GM21423 (cell line): Measurements from ENCODE around the gene ZNF132.
A peak's percentile ranks its signal among the peaks of the same experiment; 100 is the strongest.
"Not testable (repeated sequence)": the region's sequence is repeated elsewhere in the genome, so short reads cannot be mapped to it uniquely, and the experiment has no call there.

Source experiments
- ATAC-seq: cut with Tn5 transposase; IDR thresholded peaks from one replicate; pipeline ENCODE4 v1.9.1; 2021; ENCODE audit warnings: mild to moderate bottlenecking, moderate library complexity; ENCODE audit not compliant: unreplicated experiment

The ZNF132 gene

DNA sequence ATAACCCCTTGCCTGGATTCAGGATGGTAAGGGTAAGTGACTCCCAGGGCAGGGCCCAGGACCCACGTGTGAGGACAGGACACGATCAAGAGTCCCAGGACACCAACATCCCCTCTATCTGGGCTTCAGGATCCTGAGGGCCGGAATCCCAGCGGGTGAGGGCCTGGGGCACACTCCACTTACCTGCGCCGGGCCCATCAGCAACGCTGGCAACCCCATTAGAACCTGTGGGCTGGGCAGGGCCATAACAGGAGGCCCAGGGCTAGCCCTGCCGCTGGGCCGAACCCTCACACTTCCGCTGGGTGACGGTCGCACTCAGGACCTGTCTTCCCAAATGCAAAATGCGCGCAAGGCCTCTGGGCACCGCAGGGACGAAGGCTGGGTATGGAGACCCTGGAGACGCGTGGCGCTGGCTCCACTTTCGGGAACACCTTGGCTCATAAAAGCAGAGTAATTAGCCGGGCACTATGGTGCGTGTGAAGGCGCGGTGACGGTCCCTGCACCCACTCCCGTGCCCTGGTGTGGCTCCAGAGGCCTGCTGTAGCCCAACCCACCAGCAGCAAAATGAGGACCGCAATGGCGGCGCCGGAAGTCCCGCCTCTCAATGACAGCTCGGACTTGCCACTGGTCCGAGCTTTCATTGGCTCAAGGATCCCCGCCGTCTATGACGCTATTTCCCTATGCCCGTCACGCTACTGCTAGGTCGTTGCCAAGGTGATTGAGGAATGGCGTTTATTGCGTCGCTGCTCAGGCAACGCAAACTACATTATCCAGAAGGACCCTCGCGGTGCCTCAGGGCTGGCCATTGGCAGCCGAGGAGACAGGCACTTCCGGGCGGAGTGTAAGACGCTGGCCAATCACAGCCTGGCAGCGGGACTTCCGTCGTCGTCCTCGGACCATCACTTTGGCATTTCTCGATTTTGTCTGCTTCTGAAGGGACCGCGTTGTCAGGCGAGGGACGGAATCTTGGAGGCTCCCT lies at the start of gene ZNF132:
Gene ZNF132 (minus strand): TSS at position 578 of the 979 bp plus-strand sequence. CDS start 332 bp downstream, at position 246.
- peak; percentile 96 for ATAC-seq

DNA sequence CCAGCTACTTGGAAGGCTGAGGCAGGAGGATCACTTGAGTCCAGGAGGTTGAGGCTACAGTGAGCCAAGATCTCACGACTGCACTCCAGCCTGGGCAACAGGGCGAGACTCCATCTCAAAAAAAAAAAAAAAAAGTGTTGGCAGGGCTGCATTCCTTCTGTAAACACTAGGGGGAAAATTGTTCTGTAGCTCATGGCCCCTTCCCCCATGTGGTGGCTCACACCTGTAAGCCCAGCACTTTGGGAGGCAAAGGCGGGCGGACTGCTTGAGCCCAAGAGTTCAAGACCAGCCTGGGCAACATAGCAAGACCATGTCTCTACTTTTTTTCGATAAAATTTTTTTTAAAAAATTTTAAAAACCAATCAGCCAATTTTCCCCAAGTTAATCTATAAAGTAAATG lies 44.4 kb upstream of the ZNF132 start:
- ATAC-seq, result not testable (repeated sequence)

DNA sequence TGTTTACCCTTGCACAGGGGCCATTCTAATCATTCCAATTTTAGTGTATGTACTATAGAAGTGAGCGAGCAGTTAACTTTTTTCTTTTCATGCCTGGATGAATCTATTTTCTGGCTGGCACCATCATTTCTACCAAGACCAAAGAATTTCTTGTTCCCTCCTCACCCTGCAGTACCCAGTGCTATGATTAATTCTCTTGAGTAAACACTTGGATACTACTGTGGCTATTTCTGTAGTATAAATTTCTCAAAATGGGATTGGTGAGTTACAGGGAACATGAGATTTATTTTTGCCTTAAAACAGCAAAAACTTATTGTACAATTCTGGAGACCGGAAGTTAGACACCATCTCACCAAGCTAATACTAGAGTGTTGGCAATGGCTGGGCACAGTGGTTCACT lies 43.8 kb upstream of the ZNF132 start:
- ATAC-seq, result no peak

DNA sequence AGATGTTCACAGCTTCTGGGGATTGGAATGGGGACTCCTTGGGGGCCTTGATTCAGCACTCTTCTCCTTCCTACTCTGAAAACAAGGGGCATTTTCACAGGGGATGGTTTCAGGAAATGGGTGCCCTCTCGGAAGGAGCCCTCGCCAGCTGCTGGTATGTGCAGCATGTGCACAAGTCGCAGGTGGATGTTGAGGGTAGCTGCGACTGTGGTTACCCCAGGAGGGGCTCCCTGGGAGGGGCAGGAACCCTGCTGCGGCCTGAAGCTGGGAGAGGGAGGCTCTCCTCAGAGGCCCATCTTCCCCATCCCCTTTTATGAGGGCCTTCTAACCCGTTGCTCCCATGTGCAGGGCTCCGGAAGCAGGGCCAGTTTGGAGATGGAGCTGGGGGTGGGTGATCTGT lies 42.4 kb upstream of the ZNF132 start:
- no peak for ATAC-seq

DNA sequence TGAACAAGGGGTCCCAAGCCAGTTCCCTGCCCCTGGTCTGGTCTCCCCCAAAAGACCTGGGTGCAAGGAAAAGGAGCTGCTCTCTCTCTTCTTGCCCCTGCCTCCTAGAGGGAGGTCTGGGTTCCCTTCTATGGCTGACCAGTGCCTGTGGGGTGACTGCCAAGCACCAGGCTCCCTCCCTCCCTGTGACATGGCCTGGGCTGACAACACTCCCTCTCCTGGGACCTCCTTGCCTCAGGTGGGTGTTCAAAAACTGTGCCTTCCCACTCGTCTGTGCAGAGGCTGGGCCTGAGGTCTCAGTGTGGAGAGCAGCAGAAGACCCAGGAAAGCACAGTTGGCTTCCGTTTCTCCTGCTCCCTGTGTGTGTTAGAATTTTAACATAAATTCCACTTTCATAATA lies 40.9 kb upstream of the ZNF132 start:
- no peak for ATAC-seq

DNA sequence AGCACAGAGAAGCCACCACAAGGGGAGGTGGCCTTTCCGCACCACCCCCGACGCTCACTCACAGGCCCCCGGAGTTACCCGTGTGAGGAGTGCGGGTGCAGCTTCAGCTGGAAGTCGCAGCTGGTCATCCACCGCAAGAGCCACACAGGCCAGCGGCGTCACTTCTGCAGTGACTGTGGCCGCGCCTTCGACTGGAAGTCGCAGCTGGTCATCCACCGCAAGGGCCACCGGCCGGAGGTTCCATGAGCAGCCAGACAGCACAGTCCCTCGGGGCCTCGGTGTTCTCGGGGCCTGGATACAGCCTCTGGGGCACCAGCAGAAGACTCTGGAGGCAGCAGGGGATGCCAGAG lies 40.5 kb upstream of the ZNF132 start:
- no peak for ATAC-seq

DNA sequence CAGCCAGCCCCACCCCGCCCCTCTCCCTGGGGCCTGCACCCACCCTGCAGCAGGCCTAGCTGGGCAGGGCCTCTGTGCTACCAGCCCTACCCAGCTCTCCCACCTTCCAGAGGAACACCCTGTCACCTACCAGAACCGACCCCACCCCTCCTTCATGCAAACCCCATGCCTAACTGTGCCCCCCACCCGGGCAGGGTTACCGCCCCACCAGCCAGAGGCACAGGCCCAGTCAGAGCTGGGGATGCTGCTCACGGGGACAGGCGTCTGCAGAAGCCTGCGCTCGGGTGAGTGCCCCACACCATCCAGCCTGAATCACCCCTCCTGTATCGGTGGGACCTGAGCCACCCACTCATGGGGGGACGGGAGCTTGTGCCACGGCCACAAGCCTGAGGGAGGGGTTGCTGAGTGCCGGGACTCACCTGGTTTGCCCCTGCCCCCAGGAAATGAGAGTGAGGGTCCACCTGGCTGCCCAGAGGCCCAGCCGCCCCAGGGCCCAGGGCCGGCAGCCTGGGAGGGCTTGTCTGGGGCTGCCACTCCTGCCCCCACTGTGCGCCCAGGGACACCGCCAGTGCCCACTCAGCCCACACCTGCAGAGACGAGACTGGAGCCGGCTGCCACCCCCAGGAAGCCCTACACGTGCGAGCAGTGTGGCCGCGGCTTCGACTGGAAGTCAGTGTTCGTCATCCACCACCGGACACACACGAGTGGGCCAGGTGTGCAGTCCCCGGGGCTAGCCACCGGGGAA lies 40.0 kb upstream of the ZNF132 start:
- ATAC-seq, result no peak

DNA sequence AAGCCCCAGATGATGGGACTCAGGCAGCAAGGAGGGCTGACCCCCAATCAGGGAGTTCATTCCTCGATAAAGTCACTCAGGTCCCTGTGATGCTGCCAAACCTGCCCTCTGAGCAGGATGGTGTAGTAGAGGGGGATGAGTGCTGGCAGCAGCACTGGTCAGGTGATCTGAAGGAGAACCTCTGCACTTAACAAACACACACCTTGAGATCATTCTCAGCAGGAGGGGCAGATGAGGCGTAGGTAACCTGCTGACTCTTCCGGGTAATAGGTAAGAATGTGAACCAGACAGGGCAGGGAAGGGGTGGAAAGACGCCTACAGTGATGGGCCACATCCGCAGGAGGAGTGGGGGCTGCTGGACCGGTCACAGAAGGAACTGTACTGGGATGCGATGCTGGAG lies 39.4 kb upstream of the ZNF132 start:
- no peak for ATAC-seq

DNA sequence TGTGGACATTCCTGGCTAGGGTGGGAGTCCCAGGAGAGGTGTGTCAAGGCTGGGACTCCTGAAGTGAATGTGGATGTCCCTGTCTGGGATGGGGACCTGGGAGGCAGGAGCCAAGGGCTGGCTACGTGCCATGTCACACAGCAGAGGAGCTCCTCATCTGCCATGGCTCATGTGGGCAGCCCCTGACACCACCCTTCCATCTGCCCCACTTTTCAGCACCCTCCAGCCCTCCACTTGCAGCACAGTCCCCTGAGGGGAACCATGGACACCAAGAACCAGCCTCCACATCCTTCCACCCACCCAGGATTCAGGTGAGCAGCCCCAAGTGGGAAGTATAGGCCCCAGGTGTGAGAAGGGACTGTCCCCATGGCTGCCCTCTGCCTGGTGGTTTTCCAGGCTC lies 37.9 kb upstream of the ZNF132 start:
- no peak for ATAC-seq

DNA sequence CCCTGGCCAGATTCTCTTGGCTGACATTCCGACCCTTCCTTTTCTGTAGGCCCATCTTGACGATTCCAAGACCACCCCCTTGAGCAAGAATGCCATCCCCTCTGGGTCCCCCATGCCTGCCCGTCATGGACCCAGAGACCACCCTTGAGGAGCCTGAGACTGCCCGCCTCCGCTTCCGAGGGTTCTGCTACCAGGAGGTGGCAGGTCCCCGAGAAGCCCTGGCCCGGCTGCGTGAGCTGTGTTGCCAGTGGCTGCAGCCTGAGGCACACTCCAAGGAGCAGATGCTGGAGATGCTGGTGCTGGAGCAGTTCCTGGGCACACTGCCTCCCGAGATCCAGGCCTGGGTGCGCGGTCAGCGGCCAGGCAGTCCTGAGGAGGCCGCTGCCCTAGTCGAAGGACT lies 37.2 kb upstream of the ZNF132 start:
- ATAC-seq, result no peak

DNA sequence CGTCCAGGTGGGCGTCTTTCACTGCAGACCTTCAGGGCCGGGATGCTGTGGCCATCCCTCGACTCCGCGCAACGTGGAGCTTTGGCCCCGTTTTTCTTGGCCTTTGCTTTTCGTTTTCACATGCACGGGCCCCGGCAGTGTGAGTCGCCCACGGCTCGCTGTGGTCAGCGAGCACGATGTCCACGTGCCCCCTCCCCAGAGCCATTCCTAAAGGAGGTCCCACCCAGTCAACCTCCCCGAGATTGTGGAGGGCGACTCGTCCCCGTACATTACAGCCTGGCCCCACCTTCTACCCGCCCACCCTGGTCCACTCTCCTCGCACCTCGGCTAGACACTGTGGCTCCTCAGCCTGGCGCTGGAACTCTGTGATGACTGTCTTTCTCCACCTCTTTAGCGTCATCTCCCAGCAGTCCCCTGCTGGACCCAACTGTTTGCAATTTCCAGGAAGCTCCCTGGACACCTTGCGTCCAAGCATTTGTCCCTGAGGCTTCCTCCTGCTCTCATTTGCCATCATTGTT lies 36.6 kb upstream of the ZNF132 start:
- no peak for ATAC-seq

DNA sequence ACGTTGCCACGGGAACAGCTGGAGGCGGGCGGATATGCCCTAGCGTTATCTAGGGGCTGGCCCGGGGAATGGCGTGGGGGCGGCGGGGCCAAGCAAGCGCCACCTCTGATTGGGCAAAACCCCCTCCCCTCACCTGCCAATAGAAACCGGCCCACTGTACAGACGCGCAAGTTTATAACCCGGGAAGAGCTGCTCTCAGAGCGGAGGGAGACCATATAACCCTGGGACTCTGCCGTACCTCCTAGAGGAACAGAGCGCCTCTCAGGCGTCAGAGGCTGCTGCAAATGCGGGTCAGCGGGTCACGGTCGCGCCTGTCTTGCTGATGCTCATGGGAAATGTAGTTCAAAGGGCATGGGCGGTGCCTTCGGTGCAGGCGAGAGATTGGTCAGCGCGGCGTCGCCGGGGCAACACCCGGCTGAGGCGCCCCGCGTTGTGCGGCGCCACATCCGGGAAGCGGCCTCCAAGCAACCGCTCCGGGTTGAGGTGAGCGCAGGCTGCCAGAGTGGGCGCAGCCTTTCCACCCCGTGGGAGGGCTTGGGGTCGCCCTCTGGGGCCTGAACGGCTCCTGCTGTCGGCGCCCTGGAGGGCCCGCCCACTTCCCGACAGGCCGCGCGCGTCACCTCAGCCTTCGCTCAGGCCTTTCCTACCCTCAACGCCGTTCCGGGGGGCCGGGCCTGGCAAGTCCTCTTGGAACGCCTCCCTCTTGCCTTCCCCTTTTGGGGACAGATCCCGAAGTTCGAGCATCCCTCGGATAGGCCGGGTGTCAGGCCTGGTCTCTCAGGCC lies 36.0 kb upstream of the ZNF132 start, which contains the start of gene ZNF446:
Gene ZNF446 (plus strand): TSS at position 639 of the 784 bp plus-strand sequence. CDS start 867 bp downstream, outside the sequence.
- ATAC-seq, result peak; percentile 79

DNA sequence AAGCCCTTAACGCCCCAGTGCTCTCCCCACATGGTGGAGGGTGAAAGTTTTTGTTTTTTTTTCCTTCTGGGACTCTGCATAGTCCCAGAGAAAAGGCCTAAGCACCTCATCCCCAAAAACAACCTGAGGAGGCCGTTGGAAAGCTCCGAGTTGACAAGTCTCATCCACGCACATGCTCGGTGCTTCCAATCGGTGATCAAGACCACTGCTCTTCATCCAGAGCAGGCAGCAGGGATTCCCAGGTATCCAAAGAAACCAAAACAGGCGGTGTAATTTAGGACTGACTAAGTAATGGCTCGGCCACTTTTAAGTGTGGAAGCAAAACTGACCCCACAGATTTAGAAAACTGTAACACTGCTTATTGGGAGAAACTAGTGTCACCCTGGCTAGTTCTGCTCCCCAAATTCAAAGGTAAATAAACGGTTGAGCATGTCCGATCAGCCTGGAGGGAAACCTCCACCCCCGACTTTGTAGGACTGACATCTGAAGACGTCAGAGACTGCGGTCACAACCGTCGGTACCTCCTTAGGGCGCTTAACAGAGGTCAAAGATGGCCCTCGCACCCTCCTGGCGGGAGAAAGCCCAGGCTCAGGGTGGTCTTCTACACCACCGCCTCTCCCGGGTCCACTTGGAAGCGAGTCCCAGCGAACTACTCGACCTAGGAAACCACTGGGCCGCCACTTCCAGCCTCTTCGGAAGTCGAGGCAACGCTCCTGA lies 35.2 kb upstream of the ZNF132 start:
- ATAC-seq, result peak; percentile 5

DNA sequence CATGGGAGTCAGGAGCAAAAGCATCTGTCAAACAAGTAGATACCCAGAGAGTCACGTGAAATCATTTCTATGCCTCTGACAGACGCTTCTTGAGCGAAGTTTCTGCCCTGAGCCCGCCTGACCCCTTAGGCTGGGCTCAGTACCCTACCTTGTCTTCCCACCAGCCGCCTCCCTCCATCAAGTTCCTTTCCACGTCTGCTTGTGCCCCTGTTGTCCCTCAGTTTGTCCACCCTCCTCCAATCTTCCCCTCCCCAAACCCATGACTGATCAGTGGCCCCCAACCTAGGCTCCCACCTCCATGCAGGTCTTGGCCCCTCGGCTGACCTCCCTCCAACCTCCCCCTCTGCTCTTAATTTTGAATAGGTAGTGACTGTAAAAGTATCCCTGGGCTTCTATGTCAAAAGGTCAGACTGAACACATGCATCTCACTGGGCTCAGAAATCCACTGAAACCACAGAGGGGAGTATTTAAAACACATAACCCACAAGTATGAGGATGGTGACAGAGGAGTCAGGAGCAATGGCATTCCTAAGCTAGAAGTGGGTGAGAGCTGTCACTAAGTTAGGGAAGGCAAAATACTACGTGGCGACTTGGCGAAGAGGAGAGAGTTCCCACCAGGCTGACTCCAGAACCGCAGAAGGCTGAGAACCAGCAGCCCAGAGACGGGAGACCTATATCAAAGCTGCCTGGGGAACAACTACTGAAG lies 34.5 kb upstream of the ZNF132 start:
- ATAC-seq, result no peak

DNA sequence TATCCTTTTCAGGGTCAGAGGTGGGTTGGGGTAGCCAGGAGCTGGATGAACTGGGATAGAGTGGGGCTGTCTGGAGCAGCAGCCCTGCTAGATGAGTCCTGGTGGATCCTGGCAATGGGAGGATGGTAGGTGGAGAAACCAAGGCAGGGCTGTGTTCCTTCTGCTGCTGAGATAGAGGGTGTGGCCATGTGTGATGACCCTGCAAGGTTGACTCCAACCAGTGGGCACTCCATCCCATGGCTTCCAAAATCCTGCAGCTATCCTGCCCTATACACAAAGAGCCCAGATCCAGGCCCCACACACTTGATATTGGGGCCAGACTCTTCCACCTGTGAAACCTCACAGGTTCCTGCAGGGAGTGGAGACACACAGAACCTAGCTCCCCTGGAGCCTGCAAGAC lies 33.8 kb upstream of the ZNF132 start:
- ATAC-seq, result no peak

DNA sequence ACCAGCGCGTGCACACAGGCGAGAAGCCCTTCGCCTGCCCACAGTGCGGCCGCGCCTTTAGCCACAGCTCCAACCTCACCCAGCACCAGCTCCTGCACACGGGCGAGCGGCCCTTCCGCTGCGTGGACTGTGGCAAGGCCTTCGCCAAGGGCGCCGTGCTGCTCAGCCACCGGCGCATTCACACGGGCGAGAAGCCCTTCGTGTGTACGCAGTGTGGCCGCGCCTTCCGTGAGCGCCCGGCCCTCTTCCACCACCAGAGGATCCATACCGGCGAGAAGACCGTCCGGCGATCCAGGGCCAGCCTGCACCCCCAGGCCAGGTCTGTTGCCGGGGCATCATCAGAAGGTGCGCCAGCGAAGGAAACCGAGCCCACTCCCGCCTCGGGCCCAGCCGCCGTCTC lies 31.8 kb upstream of the ZNF132 start:
- ATAC-seq, result no peak

DNA sequence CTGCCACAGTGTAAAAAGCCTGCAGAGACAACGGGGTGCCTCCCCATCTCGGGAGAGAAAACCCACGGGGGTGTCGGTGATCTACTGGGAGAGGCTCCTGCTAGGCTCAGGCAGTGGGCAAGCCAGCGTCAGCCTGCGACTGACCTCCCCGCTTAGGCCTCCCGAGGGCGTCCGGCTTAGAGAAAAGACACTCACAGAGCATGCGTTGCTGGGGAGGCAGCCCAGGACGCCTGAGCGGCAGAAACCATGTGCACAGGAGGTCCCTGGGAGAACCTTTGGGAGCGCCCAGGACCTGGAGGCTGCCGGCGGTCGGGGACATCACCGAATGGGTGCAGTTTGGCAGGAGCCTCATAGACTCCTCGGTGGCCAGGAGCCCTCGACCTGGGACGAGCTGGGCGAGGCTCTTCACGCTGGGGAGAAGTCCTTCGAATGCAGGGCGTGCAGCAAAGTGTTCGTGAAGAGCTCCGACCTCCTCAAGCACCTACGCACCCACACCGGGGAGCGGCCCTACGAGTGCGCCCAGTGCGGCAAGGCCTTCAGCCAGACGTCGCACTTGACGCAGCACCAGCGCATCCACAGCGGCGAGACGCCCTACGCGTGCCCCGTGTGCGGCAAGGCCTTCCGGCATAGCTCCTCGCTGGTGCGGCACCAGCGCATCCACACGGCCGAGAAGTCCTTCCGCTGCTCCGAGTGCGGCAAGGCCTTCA lies 31.0 kb upstream of the ZNF132 start:
- not testable (repeated sequence) for ATAC-seq

DNA sequence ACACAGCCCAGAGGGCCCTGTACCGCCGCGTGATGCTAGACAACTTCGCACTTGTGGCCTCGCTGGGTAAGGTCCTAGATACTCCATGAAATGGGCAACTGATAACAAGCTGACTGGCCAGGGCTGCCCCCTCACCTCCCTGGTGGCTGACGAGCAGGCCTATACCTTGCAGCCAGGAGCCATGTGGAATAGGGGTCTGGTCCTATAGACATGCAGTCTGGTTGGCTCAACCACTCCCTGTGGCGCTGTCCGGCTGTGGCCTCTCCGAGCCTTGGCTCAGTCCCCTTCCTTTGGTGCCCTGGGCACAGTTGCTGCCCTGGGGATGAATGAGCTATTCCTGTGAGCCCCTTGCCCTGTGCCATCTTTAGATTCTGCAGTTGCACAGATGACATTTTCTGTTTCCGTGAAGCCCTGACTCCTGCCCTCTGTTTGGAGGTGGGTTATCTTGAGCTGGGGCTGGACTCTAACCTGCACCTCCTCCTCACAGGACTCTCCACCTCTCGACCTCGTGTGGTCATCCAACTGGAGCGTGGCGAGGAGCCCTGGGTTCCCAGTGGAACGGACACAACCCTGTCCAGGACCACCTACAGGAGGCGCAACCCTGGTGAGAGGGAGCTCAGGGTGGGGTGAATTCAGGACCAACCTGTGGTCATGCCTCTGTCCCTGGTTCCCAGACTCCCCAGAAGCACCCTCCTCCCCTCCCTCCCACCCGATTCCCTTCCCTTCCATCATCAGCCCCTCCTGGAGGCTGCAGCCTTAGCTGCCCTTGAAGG lies 29.5 kb upstream of the ZNF132 start:
- no peak for ATAC-seq
